Upper lobe of left lung (tissue), 4 donors: ENCODE measurements around the gene PEX7.

ENCODE experiments used
- POLR2A ChIP-seq, 4 donors: fragments of 450-650 bp; IDR thresholded peaks; one replicate each; pipeline ENCODE4 v1.5.1; 2016 to 2017; ENCODE audit warnings: antibody characterized with exemption in 4 of 4, mild to moderate bottlenecking in 2 of 4
- TF ChIP-seq, protein P1 (sequence below), 6 experiments: fragments of 450-650 bp in 4 of 6; fragments of 200-600 bp in 2 of 6; sonication (generic) in 2 of 6; IDR thresholded peaks; one replicate each; pipeline ENCODE4 v1.5.1; 2016 to 2019; ENCODE audit warnings: antibody characterized with exemption in 6 of 6

DNA sequence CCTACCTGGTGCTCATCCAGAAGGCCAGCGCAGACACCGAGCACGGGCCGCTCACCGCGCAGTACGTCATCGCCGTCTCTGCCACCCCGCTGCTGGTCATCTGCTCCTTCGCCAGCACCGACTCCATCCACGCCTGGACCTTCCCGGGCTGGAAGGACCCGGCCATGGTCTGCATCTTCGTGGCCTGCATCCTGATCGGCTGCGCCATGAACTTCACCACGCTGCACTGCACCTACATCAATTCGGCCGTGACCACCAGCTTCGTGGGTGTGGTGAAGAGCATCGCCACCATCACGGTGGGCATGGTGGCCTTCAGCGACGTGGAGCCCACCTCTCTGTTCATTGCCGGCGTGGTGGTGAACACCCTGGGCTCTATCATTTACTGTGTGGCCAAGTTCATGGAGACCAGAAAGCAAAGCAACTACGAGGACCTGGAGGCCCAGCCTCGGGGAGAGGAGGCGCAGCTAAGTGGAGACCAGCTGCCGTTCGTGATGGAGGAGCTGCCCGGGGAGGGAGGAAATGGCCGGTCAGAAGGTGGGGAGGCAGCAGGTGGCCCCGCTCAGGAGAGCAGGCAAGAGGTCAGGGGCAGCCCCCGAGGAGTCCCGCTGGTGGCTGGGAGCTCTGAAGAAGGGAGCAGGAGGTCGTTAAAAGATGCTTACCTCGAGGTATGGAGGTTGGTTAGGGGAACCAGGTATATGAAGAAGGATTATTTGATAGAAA, 101.7 kb downstream of the PEX7 start:
- no peak for TF ChIP-seq POLR2A (IDR thresholded peaks at IDR 0.05)
- TF ChIP-seq, protein P1, sequence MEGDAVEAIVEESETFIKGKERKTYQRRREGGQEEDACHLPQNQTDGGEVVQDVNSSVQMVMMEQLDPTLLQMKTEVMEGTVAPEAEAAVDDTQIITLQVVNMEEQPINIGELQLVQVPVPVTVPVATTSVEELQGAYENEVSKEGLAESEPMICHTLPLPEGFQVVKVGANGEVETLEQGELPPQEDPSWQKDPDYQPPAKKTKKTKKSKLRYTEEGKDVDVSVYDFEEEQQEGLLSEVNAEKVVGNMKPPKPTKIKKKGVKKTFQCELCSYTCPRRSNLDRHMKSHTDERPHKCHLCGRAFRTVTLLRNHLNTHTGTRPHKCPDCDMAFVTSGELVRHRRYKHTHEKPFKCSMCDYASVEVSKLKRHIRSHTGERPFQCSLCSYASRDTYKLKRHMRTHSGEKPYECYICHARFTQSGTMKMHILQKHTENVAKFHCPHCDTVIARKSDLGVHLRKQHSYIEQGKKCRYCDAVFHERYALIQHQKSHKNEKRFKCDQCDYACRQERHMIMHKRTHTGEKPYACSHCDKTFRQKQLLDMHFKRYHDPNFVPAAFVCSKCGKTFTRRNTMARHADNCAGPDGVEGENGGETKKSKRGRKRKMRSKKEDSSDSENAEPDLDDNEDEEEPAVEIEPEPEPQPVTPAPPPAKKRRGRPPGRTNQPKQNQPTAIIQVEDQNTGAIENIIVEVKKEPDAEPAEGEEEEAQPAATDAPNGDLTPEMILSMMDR (IDR thresholded peaks at IDR 0.05): no peak
